HG02840 (cell line): ENCODE measurements around the gene CNNM3.
"Not testable (repeated sequence)": the region's sequence is repeated elsewhere in the genome, so short reads cannot be mapped to it uniquely, and the experiment has no call there.

Experiments used
- ATAC-seq: cut with Tn5 transposase; IDR thresholded peaks from one replicate; pipeline ENCODE4 v1.9.1; 2021; ENCODE audit warnings: mild to moderate bottlenecking, moderate library complexity, moderate number of reproducible peaks; ENCODE audit not compliant: unreplicated experiment, low FRiP score

Gene CNNM3

DNA sequence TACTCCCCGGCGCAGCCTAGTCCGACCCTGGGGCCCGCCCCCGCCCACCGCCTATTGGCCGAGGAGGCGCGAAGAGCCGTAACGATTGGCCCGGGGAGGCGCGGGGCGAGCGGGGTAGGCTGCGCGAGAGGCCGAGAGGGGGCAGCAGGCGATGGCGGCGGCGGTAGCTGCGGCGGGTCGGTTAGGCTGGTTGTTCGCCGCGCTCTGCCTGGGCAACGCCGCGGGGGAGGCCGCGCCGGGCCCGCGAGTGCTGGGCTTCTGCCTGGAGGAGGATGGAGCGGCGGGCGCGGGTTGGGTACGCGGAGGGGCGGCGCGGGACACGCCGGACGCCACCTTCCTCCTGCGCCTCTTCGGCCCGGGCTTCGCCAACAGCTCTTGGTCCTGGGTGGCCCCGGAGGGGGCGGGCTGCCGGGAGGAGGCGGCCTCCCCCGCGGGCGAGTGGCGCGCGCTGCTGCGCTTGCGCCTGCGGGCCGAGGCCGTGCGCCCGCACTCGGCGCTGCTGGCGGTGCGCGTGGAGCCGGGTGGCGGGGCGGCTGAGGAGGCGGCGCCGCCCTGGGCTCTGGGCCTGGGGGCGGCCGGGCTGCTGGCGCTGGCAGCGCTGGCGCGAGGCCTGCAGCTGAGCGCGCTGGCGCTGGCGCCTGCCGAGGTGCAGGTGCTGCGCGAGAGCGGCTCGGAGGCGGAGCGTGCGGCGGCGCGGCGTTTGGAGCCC lies at the start of gene CNNM3:
Gene CNNM3 (plus strand): TSS at position 142 of the 709 bp plus-strand sequence. CDS start 10 bp downstream, at position 152.
- ATAC-seq: peak; percentile 77

DNA sequence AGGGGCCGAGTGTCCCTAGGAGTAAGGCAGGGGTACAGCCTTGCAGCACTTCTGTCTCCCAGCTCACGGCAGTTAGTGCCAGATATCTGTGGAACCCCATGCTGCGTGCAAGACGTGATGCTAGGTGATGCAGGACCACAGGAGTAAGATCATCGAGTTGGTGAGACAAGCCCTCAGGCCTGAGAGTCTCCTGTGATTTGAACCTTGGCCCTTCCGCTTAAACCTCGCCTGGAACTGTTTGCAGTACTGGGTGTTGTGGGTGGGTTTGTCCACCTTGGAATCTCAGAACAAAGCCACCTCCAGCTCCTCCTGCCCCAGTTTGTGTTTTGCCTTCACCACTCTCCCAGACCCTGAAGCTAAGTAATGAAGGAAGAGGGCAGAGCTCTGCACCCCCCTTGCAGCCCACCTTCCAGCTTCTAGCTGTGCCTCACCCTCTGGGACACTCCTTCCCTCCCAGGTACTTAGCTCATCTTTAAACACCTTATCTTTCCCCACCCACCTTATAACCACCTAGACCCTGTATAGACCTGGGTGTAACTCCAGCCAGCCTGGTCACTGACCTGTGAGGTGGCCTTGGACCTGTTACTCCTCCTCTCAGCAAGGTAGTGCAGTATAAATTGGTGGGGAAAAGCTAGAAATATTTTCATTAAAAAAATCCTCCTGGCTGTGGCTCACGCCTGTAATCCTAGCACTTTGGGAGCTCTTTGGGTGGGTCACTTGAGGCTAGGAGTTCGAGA lies 48.8 kb upstream of the CNNM3 start:
- no peak for ATAC-seq

DNA sequence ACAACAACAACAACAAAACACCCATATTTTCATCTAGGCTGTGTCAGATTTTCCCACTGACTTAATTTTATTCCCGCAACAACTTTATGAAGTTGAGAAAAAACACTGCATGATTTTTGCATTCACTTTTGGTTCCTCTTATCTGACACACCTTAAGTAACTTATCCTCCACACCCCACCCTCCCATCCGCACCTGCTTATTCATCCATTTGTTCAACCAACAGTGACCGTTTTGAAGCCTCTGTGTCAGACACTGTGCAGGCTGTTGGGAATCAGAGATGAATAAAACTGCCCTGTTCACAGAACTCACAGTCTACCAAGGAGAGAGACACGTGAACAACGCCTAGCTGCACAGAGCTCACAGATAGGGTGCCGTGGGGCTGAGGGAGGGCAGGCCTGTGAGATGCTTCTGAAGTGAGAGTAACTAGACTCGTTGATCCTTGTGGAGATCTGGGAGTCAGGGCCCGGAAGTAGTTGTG lies 47.9 kb upstream of the CNNM3 start:
- no peak for ATAC-seq

DNA sequence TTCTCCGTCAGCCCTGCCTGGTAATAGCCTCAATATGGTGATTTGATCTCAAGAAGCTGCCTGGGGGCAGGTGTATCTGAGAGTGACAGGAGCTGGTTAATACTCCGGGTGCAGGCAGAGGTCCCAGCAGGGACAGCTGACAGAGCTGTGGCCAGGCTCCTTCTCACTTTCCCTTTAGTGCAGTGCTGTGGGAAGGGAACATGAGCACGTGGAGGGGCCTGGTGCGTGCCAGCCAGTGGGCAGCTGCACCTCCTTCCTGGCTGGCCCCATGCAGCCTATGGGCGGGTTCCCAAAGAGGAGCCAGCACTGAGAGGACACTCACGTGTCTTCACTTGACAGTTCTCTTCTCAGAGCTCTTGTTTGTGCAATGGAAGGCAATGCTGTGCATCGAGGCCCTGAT lies 46.3 kb upstream of the CNNM3 start:
- ATAC-seq: no peak

DNA sequence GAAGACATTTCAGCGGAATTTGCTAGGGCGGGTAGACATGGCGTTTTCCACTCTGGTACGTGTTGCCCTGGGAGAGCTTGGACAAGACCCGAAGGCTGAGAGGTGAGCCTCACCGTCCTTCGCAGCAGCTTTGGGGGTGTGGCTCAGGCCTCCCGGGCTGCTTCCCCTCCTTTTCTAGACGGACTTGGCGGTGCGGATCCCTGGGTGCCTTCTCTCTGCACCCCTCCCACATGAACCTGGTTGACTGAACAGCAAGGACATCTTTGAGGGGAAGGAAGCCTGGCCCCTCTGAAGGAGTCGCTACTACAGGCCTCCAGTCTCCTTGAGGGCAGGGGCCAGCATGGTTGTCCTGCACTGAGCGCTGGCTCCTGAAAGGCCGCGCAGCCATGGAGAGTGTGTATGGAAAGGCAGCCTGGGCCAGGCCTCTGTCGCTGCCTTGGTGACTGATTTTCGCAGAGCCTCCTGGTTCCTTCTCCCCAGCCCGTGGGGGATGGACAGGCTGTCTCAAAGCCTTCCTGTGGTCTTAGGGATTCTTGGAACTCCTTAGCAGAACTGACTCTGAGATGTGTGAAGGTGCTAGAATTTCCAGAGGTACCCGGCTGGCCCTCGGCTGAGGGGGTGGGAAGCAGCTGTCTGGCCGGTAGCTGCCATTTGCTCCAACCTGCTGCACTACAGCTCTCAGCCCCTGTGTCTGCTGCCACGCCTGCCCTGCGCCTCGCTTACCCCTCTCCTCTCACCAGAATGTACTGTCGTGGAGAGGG lies 45.4 kb upstream of the CNNM3 start:
- no peak for ATAC-seq

DNA sequence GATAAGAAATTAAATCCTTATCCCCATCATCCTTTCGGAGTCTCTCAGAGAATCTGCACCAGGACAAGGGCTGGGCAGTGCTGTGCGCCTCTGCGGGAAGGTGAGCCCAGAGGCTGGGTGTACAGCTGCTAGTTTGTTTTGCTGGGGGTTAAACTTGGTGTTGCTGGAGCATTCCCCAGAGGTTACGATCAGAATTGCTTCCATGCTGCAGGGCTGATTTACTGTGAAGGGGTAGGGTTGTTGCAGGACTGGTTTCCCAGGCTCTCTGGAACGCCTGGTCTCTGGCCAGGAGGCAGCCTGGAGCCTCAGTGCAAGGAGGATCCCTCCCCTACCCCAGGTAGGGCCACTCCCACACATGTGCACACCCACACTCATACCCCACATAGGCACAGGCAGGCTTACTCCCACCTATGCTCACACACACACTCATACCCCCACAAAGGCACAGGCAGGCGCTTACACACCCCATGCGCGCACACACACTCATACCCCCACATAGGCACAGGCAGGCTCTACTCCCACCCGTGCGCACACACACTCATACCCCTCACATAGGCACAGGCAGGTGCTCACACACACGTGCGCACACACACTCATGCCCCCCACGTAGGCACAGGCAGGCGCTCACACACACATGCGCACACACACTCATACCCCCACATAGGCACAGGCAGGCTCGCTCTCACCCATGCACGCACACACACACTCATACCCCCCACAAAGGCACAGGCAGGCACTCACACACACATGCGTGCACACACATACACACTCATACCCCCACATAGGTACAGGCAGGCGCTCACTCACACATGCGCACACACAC lies 44.1 kb upstream of the CNNM3 start:
- ATAC-seq: no peak

DNA sequence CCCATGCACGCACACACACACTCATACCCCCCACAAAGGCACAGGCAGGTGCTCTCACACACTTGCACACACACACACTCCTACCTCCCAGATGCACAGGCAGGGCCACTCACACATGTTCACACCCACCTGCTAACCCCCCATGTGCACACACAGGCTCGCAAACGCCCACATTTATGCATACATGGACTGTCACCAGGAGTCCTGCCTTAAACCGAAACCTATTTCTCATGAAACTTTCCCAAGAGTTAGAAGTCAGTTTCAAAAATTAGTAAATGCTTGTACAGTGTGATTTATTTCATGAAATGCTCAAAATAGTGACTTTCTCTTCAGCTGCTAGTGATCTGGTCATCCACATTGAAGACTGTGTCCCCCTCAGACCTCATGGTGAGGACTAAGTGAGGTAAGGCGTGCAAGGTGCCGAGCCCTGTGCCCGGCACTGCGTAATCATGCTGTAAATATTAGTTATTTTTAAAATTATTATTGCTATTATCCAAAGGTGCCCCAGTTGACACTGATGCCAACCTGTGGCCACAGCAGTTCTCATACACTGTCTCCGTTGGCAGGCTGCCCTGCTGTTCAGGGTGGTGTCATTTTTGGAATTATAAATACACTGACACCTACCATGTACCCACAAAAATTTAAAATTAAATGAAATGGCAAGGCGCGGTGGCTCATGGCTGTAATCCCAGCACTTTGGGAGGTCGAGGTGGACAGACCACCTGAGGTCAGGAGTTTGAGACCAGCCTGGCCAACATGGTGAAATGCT lies 43.0 kb upstream of the CNNM3 start:
- ATAC-seq: no peak

DNA sequence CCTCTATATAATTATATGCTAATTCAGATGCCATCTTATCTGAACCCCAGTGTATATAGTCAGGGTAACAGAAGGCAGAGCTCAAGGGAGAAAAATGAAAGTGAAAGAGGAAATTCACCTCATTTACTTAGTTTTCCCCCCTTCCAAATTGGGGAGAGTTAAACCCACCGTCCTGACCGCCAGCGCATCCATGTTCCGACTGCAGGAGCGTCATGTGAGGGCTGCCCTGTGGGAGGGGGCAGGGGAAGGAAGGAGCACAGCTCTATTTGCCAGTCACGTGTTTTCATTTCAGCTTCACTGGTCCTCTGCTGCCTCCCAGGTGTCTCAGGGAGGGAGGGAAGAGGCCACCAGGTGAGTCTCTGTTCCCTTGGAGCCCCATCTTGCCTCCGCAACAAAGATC lies 42.1 kb upstream of the CNNM3 start:
- ATAC-seq: no peak

DNA sequence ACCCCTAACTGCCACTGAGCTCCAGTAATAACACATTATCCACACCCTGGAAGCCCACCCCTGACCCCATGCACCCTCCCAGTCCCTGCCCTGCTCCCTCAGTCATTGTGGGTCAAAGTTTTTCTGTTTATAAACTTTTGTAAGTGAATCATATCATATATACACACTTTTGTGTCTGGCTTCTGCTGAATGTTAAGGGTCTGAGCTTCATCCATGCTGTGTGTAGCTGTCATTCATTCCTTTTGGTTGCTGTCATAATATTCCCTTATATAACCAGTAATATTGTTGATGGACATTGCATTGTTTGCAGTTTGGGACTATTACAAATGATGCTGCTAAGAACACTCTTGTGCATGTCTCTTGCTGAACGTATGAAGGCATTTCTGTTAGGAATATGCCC lies 40.9 kb upstream of the CNNM3 start:
- no peak for ATAC-seq

DNA sequence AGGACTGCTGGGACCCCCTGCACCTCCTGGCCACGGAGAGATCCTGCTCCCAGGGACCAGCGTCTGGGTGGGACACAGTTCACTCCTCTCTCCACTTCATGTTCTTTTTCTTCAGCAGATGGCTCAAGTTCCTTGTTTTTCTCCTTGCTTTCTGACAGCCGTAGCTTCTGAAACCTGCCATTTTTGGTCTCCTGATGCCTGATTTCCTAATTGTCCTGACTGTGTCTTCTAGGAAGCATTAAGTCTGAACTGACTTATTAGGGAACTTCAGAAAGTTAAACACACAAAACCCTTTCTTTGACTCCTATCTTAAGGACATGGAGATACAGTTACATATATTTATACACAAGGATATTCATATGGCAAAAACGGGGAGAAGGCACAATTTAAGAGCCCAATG lies 32.7 kb upstream of the CNNM3 start:
- ATAC-seq: no peak

DNA sequence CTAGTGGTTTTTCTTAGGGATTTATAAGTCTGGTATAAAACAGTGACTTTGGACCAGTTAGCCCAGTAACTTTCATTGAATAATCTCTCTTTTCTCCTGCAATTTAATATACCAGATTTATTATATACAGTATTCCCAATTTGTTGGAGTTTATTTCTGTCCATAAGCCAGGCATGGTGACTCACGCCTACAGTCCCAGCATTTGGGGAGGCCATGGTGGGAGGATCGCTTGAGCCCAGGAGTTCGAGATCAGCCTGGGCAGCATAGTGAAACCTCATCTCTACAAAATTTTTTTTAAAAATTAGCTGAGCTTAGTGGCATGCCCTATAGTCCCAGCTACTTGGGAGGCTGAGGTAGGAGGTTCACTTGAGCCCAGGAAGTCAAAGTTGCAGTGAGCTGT lies 28.7 kb upstream of the CNNM3 start:
- no peak for ATAC-seq

DNA sequence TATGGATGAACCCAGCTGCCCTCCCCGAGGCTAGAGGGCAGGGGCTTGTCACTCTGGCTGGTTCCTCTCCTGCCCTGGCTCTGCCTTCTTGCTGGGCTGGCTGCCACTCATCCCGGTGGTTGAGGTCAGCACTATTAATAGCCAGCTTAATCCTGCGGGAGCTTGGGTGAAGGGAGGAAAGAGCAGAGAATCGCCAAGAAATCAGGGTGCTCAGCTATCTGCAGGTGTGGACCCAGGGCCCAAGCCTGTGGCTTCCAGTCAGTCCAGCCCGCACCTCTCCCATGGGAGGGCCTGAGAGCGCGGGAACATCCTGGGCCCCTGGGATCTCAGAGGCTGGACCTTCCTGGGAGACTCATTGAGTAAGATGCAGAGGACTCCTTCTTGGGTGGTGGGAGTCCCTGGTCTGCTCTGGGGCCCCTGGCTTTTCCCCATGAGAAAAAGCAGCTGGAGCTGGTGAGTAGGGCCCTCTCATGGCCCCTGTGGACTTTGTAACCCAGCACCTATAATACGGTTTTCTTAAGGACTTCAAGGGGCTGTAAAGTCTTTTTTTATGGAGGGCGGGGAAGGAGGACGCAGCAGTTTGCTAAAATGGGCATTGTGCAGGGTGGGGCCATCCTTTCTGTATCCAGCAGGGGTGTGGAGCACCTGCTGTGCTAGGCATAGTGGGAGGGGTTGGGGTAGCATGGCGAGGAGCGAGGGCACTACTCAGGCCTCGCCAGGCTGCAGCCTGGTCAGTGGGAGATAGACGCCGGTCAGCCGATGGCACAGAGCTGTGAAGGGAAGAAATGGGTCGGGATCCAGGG lies 27.4 kb upstream of the CNNM3 start:
- no peak for ATAC-seq

DNA sequence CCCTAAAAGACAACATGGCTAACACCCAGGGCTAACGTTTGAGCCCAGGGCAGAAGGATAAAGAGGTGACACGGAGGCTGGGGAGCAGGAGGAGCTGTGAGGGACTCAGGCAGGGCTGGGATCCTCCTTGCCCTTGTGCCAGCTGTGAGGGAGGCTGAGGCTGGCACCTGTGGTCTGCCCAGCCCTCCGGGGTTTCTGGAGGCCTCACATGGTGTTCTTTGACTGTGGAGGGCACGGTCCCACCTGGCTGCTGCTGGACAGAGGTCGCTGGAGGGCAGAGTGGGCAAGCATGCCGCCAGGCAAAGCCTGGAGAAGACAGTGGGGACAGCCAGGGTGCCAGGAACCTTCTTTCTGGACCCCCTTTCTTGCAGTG lies 26.8 kb upstream of the CNNM3 start:
- ATAC-seq: no peak

DNA sequence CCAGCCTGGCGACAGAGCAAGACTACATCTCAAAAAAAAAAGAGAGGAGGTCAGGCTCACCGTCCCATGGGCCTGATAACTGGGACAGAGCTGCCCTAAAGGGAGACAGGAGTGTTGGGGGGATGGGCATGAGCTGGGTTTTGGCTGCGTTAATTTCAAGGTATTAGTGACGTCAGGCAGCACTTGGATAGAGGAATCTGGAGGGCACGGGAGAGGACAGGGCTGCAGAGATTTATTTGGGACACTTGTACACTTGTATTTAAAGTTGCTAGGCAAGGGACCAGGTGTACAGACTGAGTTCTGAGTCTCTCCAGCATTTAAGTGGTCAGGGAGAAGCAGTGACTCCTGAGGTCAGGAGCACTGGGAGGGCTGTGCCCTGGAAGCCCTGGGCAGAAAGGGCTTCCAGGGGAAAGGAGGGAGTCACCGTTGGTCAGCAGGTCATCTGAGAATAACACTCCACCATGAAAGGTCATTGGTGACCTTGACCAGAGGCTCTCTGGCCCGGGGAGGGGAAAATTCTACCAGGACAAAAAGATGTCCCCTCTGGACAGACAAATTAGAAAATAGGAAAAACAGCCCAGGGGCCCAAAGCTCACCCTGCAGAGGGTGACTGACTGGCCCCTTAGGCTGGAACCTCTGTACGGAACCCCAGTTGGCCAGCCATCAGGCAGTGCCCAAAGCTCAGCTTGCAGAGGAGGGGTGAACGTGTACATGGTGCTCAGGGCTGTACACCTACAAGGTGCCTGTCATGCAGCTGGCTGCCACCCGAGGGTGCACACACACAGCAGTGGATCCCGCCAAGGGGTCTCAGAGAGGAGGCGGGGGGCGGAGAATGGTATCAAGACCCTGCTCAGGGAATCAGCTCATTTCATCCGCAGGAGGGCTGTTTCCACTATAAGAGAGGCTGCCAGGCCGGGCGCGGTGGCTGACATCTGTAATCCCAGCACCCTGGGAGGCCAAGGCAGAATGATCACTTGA lies 23.0 kb upstream of the CNNM3 start:
- ATAC-seq: no peak

DNA sequence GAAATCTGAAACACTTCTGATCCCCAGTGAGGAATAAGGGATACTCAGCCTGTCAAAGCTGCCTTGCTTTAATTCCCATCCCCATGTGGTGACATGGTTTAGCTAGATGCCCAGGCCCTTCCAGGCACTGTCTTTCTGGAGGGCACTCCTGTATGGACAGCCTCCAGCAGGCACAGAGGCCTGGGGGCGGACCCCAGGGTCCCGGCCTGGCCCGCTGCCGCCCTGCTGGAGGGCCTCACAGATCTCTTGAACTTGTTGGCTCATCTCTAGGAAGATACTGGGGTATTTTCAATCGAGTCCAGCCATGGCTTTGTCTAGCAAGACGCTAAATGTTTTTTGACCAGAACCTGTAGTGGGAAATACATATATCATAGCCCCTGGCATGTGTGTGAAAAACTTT lies 21.0 kb upstream of the CNNM3 start:
- ATAC-seq: no peak

DNA sequence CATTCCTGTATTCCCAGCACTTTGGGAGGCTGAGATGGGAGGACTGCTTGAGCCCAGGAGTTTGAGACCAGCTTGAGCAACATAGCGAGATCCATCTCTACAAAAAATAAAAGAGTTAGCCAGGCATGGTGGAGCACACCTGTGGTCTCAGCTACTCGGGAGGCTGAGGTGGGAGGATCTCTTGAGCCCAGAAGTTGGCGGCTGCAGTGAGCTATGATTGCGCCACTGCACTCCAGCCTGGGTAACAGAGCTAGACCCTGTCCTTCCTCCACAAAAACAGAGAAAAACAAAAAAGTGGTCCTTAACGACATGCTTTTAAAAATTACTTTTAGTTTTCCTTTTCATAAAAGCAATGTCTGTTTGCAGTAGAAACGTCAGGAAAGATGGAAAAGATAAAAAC lies 19.6 kb upstream of the CNNM3 start:
- ATAC-seq: not testable (repeated sequence)

DNA sequence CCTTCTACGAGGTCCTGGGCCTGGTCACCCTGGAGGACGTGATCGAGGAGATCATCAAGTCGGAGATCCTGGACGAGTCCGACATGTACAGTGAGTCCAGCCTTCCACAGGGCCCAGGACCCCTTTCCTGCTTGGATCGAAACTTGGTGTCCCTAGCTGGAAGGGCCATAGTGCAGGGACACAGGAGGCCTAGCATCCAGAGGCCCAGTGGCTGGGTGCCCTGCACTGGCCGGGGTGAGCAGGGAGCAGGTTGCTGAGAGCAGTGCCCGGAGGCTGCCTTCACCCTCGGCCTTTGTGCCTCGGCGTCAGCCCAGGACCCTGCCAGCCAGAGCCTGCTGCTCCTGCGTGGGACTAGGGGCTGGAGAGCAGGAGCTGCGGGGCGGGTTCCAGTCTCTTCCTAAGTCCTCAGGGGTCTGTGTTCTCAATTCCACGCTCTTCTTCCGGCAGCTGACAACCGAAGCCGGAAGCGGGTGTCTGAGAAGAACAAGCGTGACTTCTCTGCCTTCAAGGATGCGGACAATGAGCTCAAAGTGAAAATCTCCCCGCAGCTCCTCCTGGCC lies 18.9 kb upstream of the CNNM3 start:
- no peak for ATAC-seq
